WTC11 (cell line): ENCODE results near the gene SETD1B. TPM values are rescaled to one million over a fixed set of nuclear protein-coding genes. Genes with fewer than 3 reads are reported as not detected.

Experiments
- ATAC-seq: fragments of 200-7000 bp; cut with Tn5 transposase; 2 replicates; pipeline ENCODE4 v1.10.0; 2021; ENCODE audit warnings: mild to moderate bottlenecking, moderate library complexity
- CTCF ChIA-PET: fragments of 300-600 bp; sonication (Branson Sonifier 250); formaldehyde crosslinking; loops from one replicate; lab custom pipeline; 2021; ENCODE audit warnings: antibody characterized with exemption; lab: Charles Lee
- POLR2A ChIA-PET: fragments of 350-600 bp; sonication (Branson Sonifier 250); formaldehyde crosslinking; loops from one replicate; lab custom pipeline; 2021; ENCODE audit warnings: antibody characterized with exemption; lab: Charles Lee
- DNase-seq: peaks from one replicate; pipeline ENCODE4 v3.0.0; 2021; ENCODE audit warnings: low spot score
- H3K27ac Mint-ChIP-seq: 2 replicates; pipeline ENCODE4 v1.8.0; 2021; ENCODE audit warnings: mixed read lengths
- H3K27me3 Mint-ChIP-seq: 2 replicates; pipeline ENCODE4 v1.8.0; 2021; ENCODE audit warnings: low read depth, mild to moderate bottlenecking, moderate library complexity, mixed read lengths
- H3K36me3 Mint-ChIP-seq: 2 replicates; pipeline ENCODE4 v1.8.0; 2021; ENCODE audit warnings: mixed read lengths
- H3K4me1 Mint-ChIP-seq: 2 replicates; pipeline ENCODE4 v1.8.0; 2022; ENCODE audit warnings: mixed read lengths
- H3K4me3 Mint-ChIP-seq: 2 replicates; pipeline ENCODE4 v1.8.0; 2021; ENCODE audit warnings: mild to moderate bottlenecking, moderate library complexity, mixed read lengths
- H3K9me3 Mint-ChIP-seq: 2 replicates; pipeline ENCODE4 v1.8.0; 2021; ENCODE audit warnings: mixed read lengths
- CREM ChIP-seq: sonication (generic); formaldehyde crosslinking; IDR thresholded peaks from 2 replicates; pipeline ENCODE4 v1.8.1; 2022; ENCODE audit warnings: mild to moderate bottlenecking, missing genetic modification reagents, moderate library complexity
- GRHL2 ChIP-seq: fragments of 250-450 bp; sonication (Bioruptor Pico); IDR thresholded peaks from 2 replicates; pipeline ENCODE4 v1.8.0; 2022; ENCODE audit warnings: mild to moderate bottlenecking, moderate library complexity; ENCODE audit not compliant: insufficient replicate concordance, severe bottlenecking
- HMGA2 ChIP-seq: fragments of 250-450 bp; sonication (Bioruptor Pico); IDR thresholded peaks from 2 replicates; pipeline ENCODE4 v1.4.0; 2021; ENCODE audit warnings: mild to moderate bottlenecking, moderate library complexity
- MYBL2 ChIP-seq: sonication (generic); formaldehyde crosslinking; IDR thresholded peaks from 2 replicates; pipeline ENCODE4 v1.8.1; 2023; ENCODE audit warnings: mild to moderate bottlenecking, moderate library complexity, missing genetic modification reagents
- NFATC4 ChIP-seq: fragments of 250-450 bp; sonication (Bioruptor Pico); IDR thresholded peaks from 2 replicates; pipeline ENCODE4 v1.9.0; 2021; ENCODE audit warnings: mild to moderate bottlenecking
- NR3C1 ChIP-seq: sonication (generic); formaldehyde crosslinking; conservative IDR thresholded peaks from 2 replicates; pipeline ENCODE4 v1.8.1; 2023; ENCODE audit warnings: low read depth, mild to moderate bottlenecking, missing genetic modification reagents
- OVOL2 ChIP-seq: fragments of 250-450 bp; sonication (Bioruptor Pico); IDR thresholded peaks from 2 replicates; pipeline ENCODE4 v1.9.0; 2021; ENCODE audit warnings: mild to moderate bottlenecking, borderline replicate concordance
- PRRX2 ChIP-seq: fragments of 250-450 bp; sonication (Bioruptor Pico); IDR thresholded peaks from 2 replicates; pipeline ENCODE4 v1.8.0; 2021; ENCODE audit warnings: mild to moderate bottlenecking
- SMAD3 ChIP-seq: sonication (generic); formaldehyde crosslinking; IDR thresholded peaks from 2 replicates; pipeline ENCODE4 v1.8.0; 2022; ENCODE audit warnings: missing genetic modification reagents, mild to moderate bottlenecking, borderline replicate concordance
- SP1 ChIP-seq: sonication (generic); formaldehyde crosslinking; conservative IDR thresholded peaks from 2 replicates; pipeline ENCODE4 v1.8.1; 2022; ENCODE audit warnings: missing genetic modification reagents
- STAT6 ChIP-seq: sonication (generic); formaldehyde crosslinking; conservative IDR thresholded peaks from 2 replicates; pipeline ENCODE4 v1.8.1; 2023; ENCODE audit warnings: mild to moderate bottlenecking, low read depth, missing genetic modification reagents, moderate library complexity
- ZNF219 ChIP-seq: sonication (generic); formaldehyde crosslinking; IDR thresholded peaks from 2 replicates; pipeline ENCODE4 v1.8.0; 2023; ENCODE audit warnings: missing genetic modification reagents, mild to moderate bottlenecking, borderline replicate concordance
- ZNF671 ChIP-seq: fragments of 250-450 bp; sonication (Bioruptor Pico); IDR thresholded peaks from 2 replicates; pipeline ENCODE4 v1.8.0; 2021; ENCODE audit warnings: mild to moderate bottlenecking
- total RNA-seq: library from RNA; stranded (reverse); gene quantifications from 3 replicates; pipeline ENCODE4 v1.2.3, GENCODE V29; 2021
- TF ChIP-seq, protein P1 (sequence below): sonication (generic); formaldehyde crosslinking; IDR thresholded peaks from 2 replicates; pipeline ENCODE4 v1.8.1; 2023; ENCODE audit warnings: mild to moderate bottlenecking, missing genetic modification reagents
- TF ChIP-seq, protein P2 (sequence below): fragments of 250-450 bp; sonication (Bioruptor Pico); IDR thresholded peaks from 2 replicates; pipeline ENCODE4 v1.9.0; 2021; ENCODE audit warnings: moderate library complexity, mild to moderate bottlenecking, inconsistent platforms, borderline replicate concordance
- TF ChIP-seq, protein P3 (sequence below): fragments of 250-450 bp; sonication (Bioruptor Pico); IDR thresholded peaks from 2 replicates; pipeline ENCODE4 v1.9.0; 2021; ENCODE audit warnings: mild to moderate bottlenecking, borderline replicate concordance
- TF ChIP-seq, protein P4 (sequence below): sonication (generic); formaldehyde crosslinking; IDR thresholded peaks from 2 replicates; pipeline ENCODE4 v1.8.0; 2022; ENCODE audit warnings: mild to moderate bottlenecking, missing genetic modification reagents
- TF ChIP-seq, protein P5 (sequence below): fragments of 250-450 bp; sonication (Bioruptor Pico); IDR thresholded peaks from 2 replicates; pipeline ENCODE4 v2.1.2; 2022; ENCODE audit warnings: mild to moderate bottlenecking, moderate library complexity

The SETD1B gene
- total RNA-seq, 1 experiment from 2014 or later = 19.5 TPM

DNA sequence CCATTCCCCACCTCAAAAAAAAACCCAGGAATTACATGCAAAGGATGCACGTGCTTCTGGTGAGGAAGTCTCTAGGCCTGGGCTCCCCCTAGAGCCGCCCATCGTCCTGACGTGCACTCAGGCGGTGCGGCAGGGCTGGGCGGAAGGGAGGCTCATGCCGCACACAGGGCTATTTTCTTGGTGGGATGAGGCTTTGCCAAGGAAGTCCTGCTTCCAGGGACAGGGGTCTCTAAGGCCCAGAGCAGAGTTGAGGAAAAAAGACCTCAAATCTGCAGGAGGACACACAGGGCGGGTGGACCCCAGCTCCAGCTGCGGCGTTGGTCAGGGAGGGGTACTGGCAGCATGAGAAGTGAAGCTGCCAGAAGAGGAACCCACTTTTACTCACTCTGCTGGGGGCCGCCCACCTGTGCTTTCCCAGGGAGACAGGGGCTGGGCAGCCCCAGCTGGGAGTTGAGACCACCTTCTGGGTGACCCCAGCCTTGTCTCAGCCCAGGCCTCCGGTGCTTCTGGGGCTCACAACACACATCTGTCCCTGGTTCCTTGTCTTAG is 14.5 kb upstream of the SETD1B start:
- TF ChIP-seq, protein P1, sequence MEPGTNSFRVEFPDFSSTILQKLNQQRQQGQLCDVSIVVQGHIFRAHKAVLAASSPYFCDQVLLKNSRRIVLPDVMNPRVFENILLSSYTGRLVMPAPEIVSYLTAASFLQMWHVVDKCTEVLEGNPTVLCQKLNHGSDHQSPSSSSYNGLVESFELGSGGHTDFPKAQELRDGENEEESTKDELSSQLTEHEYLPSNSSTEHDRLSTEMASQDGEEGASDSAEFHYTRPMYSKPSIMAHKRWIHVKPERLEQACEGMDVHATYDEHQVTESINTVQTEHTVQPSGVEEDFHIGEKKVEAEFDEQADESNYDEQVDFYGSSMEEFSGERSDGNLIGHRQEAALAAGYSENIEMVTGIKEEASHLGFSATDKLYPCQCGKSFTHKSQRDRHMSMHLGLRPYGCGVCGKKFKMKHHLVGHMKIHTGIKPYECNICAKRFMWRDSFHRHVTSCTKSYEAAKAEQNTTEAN = no peak
- no peak for TF ChIP-seq NR3C1 (CRISPR knock-in tag)
- TF ChIP-seq SP1 (CRISPR knock-in tag) = no peak
- no peak for TF ChIP-seq OVOL2 (CRISPR knock-in tag)
- TF ChIP-seq ZNF671 (CRISPR knock-in tag) = no peak
- no peak for TF ChIP-seq HMGA2 (CRISPR knock-in tag)
- TF ChIP-seq MYBL2 (CRISPR knock-in tag) = no peak
- no peak for TF ChIP-seq ZNF219 (CRISPR knock-in tag)
- TF ChIP-seq, protein P2, sequence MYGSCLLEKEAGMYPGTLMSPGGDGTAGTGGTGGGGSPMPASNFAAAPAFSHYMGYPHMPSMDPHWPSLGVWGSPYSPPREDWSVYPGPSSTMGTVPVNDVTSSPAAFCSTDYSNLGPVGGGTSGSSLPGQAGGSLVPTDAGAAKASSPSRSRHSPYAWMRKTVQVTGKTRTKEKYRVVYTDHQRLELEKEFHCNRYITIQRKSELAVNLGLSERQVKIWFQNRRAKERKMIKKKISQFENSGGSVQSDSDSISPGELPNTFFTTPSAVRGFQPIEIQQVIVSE (CRISPR knock-in tag) = no peak
- no peak for TF ChIP-seq STAT6
- no peak for DNase-seq
- no peaks in the 10 kb centered on the region for H3K9me3 Mint-ChIP-seq
- H3K27ac Mint-ChIP-seq = no peak overlapping the region
- no peak for ATAC-seq
- peaks cover 14% of the 10 kb centered on the region for H3K4me1 Mint-ChIP-seq
- POLR2A ChIA-PET = no interaction called here
- CTCF ChIA-PET = interaction anchor here (0.6 to 9.9 kb wide), 5 partner anchors 11 to 104 kb away, joined by 3 to 227 read pairs (median 3); partner anchors contain the start of gene TMEM120B
- H3K4me3 Mint-ChIP-seq = no peak overlapping the region
- H3K27me3 Mint-ChIP-seq = no peaks in the 10 kb centered on the region; the same call in 1 of the 2 replicates
- H3K36me3 Mint-ChIP-seq = 0 out of 2 replicates have a peak, but pooled peaks cover 4% of the 10 kb centered on the region

DNA sequence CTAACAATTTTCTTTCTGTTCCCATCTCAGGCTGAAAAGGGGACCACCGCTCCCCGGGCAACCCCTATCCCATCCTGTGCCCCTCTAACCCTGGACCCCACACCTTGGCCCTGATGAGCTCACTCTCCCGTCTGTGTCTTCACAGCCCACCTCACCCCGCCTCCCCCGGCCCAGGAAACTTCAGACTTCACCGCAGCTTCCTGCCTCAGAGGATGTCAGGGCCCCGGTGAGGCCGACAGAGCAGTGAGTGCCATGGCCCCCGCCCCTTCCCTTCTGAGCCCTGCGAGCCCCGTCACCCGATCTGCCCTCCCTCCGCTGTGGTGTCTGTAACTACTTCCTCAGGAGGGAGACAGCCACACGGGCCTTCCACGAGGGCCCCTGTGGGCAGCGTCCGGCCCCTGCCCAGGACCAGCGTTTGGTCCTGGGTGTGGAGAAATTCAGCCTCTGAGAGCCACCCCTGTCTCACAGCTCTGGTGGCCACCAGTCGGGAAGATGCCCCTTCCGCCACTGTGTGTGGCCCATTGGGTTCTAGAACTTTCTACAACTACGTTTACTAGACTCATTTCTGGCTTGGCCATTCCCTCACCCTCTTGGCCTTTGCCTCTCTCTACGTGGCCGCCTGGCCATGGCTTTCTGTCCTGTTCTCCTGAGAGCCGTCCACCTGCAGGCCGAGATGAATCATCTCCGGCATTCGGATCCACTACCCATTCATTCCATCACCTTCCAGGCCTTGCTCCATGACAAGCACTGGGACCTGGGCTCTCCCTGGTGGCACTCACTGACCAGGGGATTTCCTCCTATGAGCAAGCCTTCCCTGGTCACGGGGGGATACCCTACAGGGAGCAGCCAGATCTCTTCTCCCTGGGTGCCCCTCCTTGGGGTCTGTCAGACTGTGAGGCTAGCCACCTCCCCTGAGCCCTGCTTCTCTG is 13.7 kb upstream of the SETD1B start:
- Mint-ChIP-seq H3K9me3 (no peaks in the 10 kb centered on the region), H3K4me3 (no peak overlapping the region), H3K27me3 (no peaks in the 10 kb centered on the region; the same call in 1 of the 2 replicates), H3K27ac (peak overlapping the region; percentile 86), H3K36me3 (peaks cover 1% of the 10 kb centered on the region; the same call in 1 of the 2 replicates), H3K4me1 (peaks cover 22% of the 10 kb centered on the region)
- ATAC-seq (no peak; the same call in 1 of the 2 replicates), DNase-seq (no peak)
- POLR2A ChIA-PET = no interaction called here
- CTCF ChIA-PET = interaction anchor here (0.6 to 9.9 kb wide), 5 partner anchors 11 to 104 kb away, joined by 3 to 227 read pairs (median 3); partner anchors contain the start of gene TMEM120B
- TF ChIP-seq CREM (no peak), NR3C1 (CRISPR knock-in tag) (no peak), GRHL2 (CRISPR knock-in tag) (no peak), SMAD3 (CRISPR knock-in tag) (no peak), PRRX2 (CRISPR knock-in tag) (no peak), NFATC4 (CRISPR knock-in tag) (no peak)
- TF ChIP-seq, protein P3, sequence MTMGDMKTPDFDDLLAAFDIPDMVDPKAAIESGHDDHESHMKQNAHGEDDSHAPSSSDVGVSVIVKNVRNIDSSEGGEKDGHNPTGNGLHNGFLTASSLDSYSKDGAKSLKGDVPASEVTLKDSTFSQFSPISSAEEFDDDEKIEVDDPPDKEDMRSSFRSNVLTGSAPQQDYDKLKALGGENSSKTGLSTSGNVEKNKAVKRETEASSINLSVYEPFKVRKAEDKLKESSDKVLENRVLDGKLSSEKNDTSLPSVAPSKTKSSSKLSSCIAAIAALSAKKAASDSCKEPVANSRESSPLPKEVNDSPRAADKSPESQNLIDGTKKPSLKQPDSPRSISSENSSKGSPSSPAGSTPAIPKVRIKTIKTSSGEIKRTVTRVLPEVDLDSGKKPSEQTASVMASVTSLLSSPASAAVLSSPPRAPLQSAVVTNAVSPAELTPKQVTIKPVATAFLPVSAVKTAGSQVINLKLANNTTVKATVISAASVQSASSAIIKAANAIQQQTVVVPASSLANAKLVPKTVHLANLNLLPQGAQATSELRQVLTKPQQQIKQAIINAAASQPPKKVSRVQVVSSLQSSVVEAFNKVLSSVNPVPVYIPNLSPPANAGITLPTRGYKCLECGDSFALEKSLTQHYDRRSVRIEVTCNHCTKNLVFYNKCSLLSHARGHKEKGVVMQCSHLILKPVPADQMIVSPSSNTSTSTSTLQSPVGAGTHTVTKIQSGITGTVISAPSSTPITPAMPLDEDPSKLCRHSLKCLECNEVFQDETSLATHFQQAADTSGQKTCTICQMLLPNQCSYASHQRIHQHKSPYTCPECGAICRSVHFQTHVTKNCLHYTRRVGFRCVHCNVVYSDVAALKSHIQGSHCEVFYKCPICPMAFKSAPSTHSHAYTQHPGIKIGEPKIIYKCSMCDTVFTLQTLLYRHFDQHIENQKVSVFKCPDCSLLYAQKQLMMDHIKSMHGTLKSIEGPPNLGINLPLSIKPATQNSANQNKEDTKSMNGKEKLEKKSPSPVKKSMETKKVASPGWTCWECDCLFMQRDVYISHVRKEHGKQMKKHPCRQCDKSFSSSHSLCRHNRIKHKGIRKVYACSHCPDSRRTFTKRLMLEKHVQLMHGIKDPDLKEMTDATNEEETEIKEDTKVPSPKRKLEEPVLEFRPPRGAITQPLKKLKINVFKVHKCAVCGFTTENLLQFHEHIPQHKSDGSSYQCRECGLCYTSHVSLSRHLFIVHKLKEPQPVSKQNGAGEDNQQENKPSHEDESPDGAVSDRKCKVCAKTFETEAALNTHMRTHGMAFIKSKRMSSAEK (CRISPR knock-in tag) = no peak
- TF ChIP-seq, protein P4, sequence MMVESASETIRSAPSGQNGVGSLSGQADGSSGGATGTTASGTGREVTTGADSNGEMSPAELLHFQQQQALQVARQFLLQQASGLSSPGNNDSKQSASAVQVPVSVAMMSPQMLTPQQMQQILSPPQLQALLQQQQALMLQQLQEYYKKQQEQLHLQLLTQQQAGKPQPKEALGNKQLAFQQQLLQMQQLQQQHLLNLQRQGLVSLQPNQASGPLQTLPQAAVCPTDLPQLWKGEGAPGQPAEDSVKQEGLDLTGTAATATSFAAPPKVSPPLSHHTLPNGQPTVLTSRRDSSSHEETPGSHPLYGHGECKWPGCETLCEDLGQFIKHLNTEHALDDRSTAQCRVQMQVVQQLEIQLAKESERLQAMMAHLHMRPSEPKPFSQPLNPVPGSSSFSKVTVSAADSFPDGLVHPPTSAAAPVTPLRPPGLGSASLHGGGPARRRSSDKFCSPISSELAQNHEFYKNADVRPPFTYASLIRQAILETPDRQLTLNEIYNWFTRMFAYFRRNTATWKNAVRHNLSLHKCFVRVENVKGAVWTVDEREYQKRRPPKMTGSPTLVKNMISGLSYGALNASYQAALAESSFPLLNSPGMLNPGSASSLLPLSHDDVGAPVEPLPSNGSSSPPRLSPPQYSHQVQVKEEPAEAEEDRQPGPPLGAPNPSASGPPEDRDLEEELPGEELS (CRISPR knock-in tag) = no peak
- TF ChIP-seq, protein P5, sequence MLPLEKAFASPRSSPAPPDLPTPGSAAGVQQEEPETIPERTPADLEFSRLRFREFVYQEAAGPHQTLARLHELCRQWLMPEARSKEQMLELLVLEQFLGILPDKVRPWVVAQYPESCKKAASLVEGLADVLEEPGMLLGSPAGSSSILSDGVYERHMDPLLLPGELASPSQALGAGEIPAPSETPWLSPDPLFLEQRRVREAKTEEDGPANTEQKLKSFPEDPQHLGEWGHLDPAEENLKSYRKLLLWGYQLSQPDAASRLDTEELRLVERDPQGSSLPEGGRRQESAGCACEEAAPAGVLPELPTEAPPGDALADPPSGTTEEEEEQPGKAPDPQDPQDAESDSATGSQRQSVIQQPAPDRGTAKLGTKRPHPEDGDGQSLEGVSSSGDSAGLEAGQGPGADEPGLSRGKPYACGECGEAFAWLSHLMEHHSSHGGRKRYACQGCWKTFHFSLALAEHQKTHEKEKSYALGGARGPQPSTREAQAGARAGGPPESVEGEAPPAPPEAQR = no peak
- TF ChIP-seq, protein P2 (CRISPR knock-in tag) = no peak
